GM19239 (cell line): ENCODE measurements around the gene OTOGL.
A peak's percentile ranks its signal among the peaks of the same experiment; 100 is the strongest.

Experiments
- DNase-seq: peaks from one replicate; pipeline ENCODE4 v3.0.0; 2011; ENCODE audit warnings: low spot score; ENCODE audit not compliant: insufficient read length
- FAIRE-seq: peaks from 2 replicates; lab custom pipeline; 2011; peaks lifted over from hg19 to GRCh38; lab: Jason Lieb, UNC

OTOGL gene

DNA sequence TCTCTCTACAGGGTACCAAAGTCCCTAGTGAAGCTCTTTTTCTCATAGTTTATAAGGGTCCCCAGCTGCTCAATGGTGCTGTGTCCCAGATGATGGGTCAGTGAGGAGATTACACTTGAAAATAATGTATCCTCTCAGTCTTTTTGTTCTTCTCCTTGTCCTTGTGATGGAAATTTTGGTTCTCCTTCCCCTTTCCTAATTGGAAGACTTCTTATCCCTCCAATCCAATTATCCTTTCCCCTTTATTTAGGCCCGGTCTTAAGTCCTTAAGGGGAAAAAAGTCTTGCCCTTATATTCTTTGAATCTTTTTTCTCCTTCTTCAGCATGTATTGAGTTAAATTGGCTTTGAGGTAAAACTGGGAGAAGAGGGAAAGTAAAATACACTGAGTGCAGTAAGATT, 218.6 kb downstream of the OTOGL start:
- DNase-seq, result no peak
- FAIRE-seq, result no peak

DNA sequence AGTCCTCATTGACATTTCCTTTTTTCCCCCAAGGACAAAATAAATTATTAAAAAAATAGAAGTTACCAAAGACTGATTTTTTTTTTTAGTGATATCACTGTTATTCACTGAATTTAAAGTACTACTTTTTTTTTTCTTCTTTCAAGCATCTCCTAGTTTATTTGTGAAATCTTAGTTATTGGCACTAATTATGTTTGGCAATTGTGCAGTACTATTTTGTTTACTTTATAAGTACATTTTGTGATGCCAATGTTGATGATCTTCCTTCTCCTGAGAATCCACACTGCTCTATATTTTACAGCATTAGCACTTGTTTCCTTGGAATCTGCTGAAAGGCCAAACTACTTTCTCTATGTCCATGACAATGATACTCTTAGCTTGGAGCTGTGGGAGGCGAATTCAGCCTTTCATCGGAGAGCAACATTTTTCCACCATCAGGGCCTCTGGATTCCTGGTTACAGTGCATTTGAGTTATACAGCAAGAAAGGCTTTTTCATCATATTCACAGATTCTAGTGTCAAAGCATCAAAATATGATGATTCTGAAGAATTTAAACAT, 220.9 kb downstream of the OTOGL start:
- FAIRE-seq, result no peak
- DNase-seq, result no peak

DNA sequence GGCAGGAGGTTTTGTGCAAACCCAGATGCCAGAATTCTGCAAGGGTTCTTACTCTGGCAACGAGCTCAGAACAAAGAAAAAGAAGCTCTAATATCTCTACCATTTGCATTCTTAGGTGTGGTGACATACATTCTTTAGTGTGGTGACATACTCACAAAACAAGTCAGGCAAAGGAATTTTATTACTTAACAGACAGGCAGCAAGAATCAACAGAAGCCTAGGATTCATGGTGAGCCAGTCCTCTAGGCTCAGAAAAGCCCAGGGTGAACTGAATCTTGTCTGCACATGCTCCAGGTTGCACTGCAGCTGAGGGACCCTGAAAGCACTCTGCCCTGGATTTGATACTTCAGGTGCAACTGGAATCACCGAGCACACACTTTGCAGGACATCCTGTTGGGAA, 222.3 kb downstream of the OTOGL start:
- FAIRE-seq, result no peak
- no peak for DNase-seq

DNA sequence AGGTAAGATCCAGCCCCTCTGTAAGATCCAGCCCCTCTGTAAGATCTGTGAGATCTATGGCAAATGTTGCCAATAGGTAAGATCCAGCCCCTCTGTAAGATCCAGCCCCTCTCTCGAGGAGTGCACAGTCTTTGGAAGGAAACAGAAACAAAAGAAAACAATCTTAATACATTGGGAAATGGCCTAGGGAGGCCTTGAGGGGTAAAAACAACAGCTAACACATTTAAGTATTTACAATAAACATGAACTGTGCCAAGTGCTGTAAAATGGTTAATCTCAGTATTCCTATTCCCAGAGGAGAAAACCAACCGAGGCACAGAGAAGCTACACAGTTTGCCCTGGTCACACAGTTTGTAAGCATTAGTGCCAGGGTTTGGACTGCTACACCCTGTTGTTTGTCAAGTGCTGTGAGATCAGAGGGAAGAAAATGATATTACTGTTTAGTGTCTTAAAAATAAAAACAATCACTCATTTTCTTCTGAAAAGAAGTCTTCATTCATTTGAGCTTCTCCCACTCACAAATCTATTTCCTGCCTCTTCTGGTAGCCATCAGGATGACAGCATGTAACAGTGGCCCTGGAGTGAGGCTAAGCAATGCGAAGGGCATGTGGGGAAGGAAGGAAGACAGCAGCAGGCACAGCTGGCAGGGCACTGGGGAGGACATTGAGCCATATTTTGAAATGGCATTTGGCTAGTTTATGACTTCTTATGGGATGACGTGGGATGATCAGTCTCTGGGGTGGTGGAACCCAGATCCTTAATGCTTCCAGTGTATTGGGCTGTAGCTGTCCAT, 226.0 kb downstream of the OTOGL start:
- FAIRE-seq (no peak), DNase-seq (no peak)

DNA sequence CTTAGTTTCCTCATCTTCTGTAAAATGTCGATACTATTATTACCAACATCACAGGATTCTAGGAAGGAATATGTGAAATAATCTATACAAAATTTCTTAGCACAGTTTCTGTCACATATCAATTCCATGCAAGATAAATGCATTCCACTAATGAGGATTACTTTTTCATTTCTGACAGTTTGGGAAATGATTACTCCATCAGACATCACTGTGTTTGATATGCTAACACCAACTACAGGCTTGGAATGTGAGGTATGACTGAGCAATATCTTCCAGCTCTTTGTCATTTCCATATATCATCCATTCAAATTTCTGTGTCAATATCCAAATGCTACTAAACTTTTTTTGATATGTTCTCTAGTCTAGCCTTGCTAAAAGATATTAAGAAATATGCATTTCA, 233.5 kb downstream of the OTOGL start:
- DNase-seq (no peak), FAIRE-seq (no peak)

DNA sequence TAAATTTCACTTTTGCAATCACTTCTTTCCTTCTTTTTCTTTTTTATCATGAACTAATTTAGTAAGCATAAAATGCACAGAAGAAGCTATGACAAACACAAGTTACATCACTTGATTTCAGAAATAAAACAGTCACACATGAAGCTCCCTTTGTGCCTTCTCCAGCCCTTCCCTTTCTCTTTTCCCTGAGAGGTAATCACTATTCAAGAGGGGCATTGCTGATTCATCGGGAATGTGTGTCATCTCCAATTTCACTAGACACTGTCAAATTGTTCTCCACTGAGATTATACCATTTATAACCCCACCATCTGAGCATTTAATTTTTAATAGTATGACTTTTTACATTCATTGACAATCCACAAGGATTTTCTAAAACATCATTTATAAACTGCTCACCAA, 253.1 kb downstream of the OTOGL start:
- DNase-seq, result no peak
- no peak for FAIRE-seq

DNA sequence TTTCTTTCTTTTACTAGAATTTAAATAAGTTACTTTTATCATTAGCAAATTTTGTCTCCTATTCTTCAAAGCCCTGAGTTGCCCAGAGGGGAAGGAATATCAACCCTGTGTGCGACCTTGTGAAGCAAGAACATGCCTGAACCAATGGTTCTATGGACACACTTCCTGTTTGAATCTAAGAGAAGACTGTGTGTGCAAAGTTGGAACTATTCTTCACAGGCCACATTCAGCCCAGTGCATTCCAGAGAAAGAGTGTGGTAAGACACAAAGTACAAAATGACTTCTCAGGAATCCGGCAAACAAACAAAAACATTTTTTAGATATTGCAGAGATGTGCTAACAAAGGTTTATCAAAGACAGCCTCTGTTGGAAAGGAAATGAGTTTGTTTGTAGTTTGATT, 253.9 kb downstream of the OTOGL start:
- DNase-seq, result no peak
- no peak for FAIRE-seq

DNA sequence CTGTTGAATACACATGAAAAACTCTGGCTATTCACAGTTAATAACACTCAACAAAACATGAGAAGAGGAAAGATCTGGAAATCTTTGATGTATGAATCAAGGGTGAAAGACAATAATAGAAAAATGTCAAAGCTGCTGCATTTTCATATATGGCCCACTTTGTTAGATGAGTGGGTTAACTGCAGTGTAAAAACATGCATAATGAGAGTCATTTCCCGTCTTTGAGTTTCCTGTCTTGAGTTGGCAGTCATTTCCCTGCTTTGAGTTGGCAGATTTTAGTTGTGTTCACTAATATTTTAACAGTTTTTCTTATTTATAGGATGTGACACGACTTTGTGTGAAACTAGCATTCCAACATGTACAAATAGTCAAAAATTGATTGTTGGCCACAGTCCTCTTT, 256.8 kb downstream of the OTOGL start:
- FAIRE-seq (no peak), DNase-seq (no peak)

DNA sequence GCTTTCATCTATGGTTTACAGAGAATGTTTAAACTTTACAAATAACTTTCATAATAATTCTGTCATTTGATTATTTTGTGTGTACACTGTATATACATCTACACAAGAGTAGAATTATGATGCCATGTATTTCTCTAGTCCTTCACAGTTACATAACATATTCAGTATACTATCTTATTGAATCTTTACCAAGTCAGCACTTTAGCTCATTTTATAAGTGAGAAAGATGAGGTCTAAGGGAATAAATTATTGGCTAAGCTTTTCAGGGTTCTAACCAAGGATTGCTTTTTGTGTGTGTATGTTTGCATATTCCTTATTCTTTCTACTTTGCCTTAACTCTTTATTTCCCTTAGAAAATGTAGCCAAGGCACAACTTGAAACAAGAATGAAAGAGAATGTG, 260.4 kb downstream of the OTOGL start:
- FAIRE-seq, result no peak
- DNase-seq, result no peak

DNA sequence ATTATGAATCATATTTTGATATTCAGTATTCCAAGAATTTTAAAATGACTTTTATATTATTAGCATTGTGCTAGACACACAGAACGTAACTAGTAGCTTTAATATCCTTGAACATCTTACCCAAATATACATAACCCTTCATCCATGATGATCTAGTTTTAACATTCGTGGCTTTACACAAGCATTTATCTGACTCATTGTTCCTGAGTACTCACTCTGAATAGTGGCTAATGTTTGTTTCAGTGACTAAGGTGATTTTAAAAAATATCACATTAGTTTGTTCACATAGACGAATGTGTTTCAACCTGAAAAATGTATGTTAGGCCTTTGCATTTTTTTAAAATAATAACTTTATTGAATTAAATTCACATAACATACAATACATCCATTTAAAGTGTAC, 264.7 kb downstream of the OTOGL start:
- FAIRE-seq (no peak), DNase-seq (no peak)

DNA sequence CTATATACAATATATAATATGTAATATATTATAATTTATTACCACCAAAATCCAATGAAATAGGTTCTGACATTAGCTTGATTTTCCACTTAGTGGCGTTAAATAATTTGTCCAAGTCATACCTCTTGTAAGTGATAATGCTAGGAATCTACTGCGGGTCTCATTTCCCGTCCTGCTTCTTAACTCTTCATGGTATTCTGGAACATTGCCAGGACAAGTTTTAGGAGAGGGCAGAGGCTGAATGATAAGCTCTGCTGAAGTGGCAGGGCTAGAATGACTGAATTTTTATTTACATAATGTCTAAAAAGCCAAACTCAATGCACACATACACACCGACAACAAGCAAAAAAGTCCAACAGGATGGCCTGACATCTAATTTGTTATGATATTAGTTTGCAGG, 274.3 kb downstream of the OTOGL start:
- no peak for FAIRE-seq
- DNase-seq, result no peak

DNA sequence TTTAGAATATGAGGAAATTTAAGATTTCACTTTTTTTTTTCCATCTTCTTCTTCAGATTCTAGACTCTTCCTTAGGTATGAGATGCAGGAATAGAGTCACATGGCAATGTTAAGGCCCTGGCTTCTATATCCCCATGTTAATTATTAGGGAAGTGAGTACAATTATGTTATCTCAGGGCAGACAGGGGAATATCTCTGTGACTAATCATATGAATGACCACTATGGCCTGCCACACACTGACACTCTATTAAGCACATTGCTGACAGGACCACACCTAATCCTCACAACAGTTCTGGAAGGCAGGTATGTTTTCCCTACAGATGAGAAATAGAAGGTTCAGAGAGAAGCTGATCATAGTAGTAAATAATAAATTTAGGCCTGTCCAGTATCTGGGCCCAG, 275.3 kb downstream of the OTOGL start:
- no peak for DNase-seq
- no peak for FAIRE-seq

DNA sequence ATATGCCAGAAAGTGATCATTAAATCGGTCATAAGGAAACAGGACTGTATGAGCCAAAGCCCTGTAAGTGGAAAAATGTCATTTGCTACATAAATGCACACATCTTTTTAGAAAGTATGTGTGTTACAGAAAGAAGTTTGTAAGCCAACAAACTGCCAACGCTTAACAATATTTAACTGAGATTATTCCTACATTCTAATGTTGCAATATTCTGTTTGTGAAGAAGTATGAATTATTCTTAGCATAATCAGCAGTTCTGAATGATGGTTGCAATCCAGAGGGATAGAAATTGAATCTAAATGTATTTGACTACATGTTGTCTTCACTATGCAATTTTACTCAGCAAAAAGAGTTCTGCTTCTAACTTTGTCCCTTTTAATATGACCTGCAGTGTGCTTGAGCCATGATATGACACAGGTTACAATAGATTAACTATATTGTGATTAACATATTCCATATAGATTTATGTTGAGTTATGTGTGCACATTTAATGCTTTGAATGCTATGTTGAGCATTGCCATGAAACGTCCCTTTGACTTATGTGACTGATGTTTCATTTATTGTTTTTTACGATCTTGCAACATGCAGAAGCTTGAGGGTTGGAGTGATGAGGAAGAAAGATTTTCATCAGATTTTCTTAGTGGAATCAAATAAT, 277.9 kb downstream of the OTOGL start:
- FAIRE-seq, result no peak

DNA sequence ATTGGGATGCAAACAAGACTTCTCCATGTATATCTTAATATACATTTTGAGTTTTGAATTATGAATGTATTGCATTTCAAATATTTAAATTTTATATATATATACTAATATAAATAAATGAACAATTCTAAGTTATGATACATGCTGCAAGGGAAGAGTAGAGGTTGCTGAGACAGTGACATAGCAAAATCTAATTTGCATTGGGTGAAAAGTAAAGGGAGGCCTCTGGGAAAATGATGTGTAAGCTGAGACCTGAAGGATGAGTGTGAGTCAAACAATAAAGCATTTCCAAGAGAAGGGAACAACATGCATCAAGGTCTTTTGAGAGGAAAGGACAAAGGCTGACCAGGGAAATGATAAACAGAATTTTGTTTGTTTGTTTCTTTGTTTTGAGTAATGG, 281.8 kb downstream of the OTOGL start:
- DNase-seq (no peak), FAIRE-seq (no peak)

More for the DNA sequence above, 277.9 kb downstream of the OTOGL start:
- DNase-seq, result no peak

DNA sequence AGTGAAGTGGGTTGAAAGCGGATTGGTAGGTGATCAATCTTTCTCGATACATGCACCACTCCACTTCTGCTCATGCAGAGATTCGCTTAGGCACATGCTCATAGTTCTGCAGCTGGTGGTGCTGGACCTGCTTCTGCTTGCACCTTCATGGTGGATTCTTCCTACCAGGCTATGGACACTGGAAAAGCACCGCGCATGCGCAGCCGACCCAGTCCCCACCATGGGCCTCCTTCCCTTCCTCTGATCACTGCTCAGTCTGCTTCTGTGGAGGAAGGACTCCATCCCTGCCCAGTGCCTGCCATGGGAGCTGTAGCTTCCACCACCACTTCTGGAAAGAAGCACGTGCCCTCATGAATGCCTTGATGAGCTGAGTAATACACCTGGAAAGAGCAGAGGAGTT, 282.9 kb downstream of the OTOGL start:
- no peak for DNase-seq
- no peak for FAIRE-seq

DNA sequence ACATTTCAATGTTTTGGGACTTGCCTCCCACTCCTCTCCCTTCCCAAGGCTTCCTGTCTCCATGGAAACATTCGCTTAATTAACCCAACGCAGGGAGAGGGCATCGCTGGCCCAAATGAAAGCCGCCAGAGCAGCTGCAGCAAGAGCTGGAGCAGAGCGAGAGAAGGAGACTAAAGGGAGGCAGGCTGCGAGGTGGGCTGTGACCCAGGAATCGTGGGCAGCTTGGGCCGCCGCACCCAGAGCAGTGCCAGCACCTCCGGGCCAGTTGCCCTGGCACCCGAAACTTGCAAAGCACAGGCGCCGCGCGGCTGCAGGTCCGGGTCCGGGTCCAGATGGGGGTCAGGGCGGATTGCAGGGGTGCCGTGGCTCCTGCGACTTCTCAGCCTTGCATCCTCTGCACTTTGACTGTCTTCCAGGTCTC, 301.2 kb downstream of the OTOGL start:
- FAIRE-seq (no peak), DNase-seq (no peak)

DNA sequence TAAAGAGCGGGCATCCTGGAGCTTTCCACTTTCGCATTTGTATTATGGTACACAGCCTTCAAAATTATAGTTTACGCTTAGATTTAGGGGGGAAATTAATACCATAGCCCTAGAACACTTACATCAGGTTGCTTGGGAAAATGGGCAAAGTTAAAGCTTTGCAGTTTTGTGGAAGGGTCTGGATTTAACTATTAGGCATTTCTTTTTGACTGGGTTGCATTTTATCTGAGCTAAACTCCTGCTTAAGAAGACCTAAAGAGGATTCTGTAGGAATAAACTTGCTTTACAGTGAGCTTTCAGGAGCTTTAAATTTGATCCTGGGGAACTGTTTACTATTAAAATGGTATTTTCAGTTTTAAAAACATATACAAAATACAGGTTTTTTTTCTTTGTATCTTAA, 301.9 kb downstream of the OTOGL start:
- FAIRE-seq (no peak), DNase-seq (no peak)

DNA sequence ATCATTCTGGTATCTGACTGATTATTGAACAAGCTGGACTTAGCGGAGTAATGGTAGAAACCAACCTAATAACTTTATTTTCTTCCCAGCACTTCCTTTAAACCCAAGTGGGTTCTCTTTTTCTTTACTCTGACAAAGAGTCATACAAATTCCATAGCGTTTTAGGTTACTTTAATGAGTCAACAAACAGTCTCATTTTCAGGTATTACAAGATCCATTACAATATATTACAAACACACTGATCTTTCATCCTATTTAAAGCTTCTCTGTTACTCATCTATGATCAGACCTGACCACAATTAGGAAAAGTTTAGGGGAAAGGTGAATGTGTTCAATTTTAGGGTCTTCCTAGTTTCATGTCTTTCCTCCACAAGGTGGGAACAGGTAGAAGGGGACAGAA, 305.3 kb downstream of the OTOGL start:
- DNase-seq, result no peak
- FAIRE-seq, result no peak

DNA sequence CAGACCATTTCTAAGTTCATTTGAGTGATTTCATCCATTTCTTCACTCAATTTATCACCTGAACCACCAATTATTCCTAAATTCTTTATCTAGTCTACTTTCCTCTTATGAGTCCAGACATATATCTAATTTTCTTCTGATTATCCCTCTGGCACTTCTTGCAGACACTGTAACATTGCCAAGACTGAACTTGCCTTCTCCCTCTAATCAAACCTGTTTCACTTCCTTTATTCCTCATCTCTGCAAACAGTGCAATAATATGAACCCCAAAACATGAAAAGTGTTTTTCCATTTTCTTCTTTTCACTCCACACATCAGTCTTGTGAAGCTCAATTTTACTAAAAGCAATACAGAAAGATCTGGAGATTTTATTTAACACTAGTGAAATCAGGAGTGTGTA, 306.9 kb downstream of the OTOGL start:
- FAIRE-seq, result no peak
- DNase-seq, result no peak

DNA sequence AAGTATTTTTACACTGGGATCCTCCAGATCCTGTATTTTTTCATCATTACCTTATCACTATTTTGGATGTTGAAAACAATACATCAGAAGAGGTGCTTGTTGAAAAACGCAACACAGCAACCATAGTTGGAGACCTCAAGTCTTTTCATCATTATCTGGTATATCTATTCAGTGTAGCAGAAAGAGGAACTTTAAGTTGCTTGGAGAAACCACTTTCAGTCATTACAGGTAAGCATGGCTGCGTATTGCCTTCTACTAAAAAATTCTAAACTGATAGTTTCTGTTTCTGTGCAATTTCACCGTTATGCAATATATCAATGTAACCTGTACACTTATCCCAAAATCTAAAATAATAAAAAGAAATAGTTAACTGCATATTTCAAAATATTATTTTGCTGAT, 312.4 kb downstream of the OTOGL start:
- FAIRE-seq (peak; percentile 35), DNase-seq (no peak)

DNA sequence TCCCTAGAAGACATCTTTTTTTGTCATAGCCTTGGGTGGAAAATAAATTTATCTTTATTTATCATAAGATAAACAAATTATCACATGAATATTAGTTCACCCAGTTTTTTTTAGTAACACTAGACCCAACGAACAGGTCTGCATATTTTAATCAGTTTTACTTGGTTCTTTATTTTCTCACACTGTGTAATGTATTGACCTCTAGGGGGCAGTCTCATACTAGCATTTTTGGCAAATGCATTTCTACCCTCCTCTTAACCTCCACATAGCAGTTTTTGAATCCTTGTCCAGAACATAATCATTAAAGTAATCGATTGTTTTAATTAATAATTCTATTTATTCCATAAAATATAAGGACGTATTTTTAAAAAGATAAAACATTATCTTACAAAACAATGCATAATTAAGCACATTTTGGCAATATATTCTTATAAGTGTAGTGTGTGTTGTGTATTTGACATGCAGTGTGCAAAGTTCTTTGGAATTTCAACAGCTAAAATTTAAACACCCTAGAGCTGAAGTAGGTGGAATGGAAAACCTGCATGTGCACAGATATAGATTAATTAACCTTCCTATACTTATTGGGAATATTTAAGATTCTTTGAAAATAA, 313.1 kb downstream of the OTOGL start:
- FAIRE-seq (no peak), DNase-seq (peak; percentile 2)
